HepG2 (cell line): ENCODE results near the gene TCF19. TPM values are rescaled to one million over a fixed set of nuclear protein-coding genes. Genes with fewer than 3 reads are reported as not detected.

Experiments
- AHDC1 ChIP-seq: sonication (generic); formaldehyde crosslinking; IDR thresholded peaks from 2 replicates; pipeline ENCODE4 v1.5.1; 2020; ENCODE audit warnings: mild to moderate bottlenecking, missing genetic modification reagents, borderline replicate concordance
- CTCF ChIP-seq: sonication (generic); formaldehyde crosslinking; IDR thresholded peaks from 2 replicates; pipeline ENCODE4 v1.5.0; 2020; ENCODE audit warnings: mild to moderate bottlenecking, missing genetic modification reagents, moderate library complexity
- GATAD2A ChIP-seq: IDR thresholded peaks from 2 replicates; pipeline ENCODE4 v1.6.1; 2016
- GLMP ChIP-seq: sonication (generic); formaldehyde crosslinking; IDR thresholded peaks from 2 replicates; pipeline ENCODE4 v1.9.0; 2021; ENCODE audit warnings: missing genetic modification reagents, mild to moderate bottlenecking, borderline replicate concordance
- KDM5B ChIP-seq: sonication (generic); formaldehyde crosslinking; IDR thresholded peaks from 2 replicates; pipeline ENCODE4 v1.4.0; 2020; ENCODE audit warnings: missing genetic modification reagents, mild to moderate bottlenecking, borderline replicate concordance
- KLF11 ChIP-seq: IDR thresholded peaks from 2 replicates; pipeline ENCODE4 v1.6.1; 2016; ENCODE audit warnings: missing compliant biosample characterization
- KLF13 ChIP-seq: sonication (generic); formaldehyde crosslinking; IDR thresholded peaks from 2 replicates; pipeline ENCODE4 v1.4.0; 2020; ENCODE audit warnings: mild to moderate bottlenecking, missing genetic modification reagents
- MIER3 ChIP-seq: IDR thresholded peaks from 2 replicates; pipeline ENCODE4 v1.6.1; 2016; ENCODE audit warnings: missing compliant biosample characterization, borderline replicate concordance
- NFIC ChIP-seq: IDR thresholded peaks from 2 replicates; pipeline ENCODE4 v1.6.1; 2012; ENCODE audit warnings: mild to moderate bottlenecking, low read length, inconsistent platforms
- POGK ChIP-seq: sonication (generic); formaldehyde crosslinking; conservative IDR thresholded peaks from 2 replicates; pipeline ENCODE4 v1.8.0; 2022; ENCODE audit warnings: mild to moderate bottlenecking, moderate library complexity, missing genetic modification reagents
- ZFP36 ChIP-seq: fragments of 150-350 bp; IDR thresholded peaks from 2 replicates; pipeline ENCODE4 v1.6.1; 2018; ENCODE audit warnings: borderline replicate concordance, low read length, low read depth; ENCODE audit not compliant: partially characterized antibody
- ZNF484 ChIP-seq: sonication (generic); formaldehyde crosslinking; IDR thresholded peaks from 2 replicates; pipeline ENCODE4 v1.5.1; 2020; ENCODE audit warnings: mild to moderate bottlenecking, low read depth, missing genetic modification reagents, borderline replicate concordance
- ZNF501 ChIP-seq: sonication (generic); formaldehyde crosslinking; IDR thresholded peaks from 2 replicates; pipeline ENCODE4 v1.5.1; 2020; ENCODE audit warnings: mild to moderate bottlenecking, moderate library complexity, missing genetic modification reagents
- ZNF563 ChIP-seq: sonication (generic); formaldehyde crosslinking; IDR thresholded peaks from 2 replicates; pipeline ENCODE4 v1.8.0; 2022; ENCODE audit warnings: mild to moderate bottlenecking, moderate library complexity, missing genetic modification reagents
- ZNF691 ChIP-seq: sonication (generic); formaldehyde crosslinking; IDR thresholded peaks from 2 replicates; pipeline ENCODE4 v1.4.0; 2020; ENCODE audit warnings: missing genetic modification reagents, low read depth, mild to moderate bottlenecking, borderline replicate concordance
- ZNF773 ChIP-seq: sonication (generic); formaldehyde crosslinking; IDR thresholded peaks from 2 replicates; pipeline ENCODE4 v1.4.0; 2020; ENCODE audit warnings: missing genetic modification reagents, borderline replicate concordance
- polyA plus RNA-seq, 8 experiments: library from polyadenylated mRNA; depleted of rRNA in 3 of 8; stranded (reverse) in 7 of 8; unstranded in 1 of 8; fragments of >200 nt; fragmentation: Illumina TruSeq in 4 of 8; extraction: Trizol in 4 of 8; gene quantifications; 2 replicates each; pipeline versions ENCODE4 v1.2.1 to v1.2.3, GENCODE V29; 2011 to 2016; ENCODE audit warnings: low read depth in 4 of 8, missing spikeins in 1 of 8, mixed read lengths in 1 of 8; ENCODE audit not compliant: insufficient read depth in 1 of 8
- total RNA-seq, 5 experiments: library from RNA; depleted of rRNA; stranded (reverse); fragments of >200 nt; fragmentation: Illumina TruSeq; extraction: Trizol; gene quantifications; 2 replicates each; pipeline ENCODE4 v1.2.3, GENCODE V29; 2016; ENCODE audit warnings: low read depth in 1 of 5

TCF19 gene
- total and polyA plus RNA-seq, 2 of the 13 experiments (the other 11 are each of a cell fraction or from before 2014, with no cell fraction given) = 4.9 to 22.2 TPM

- TF ChIP-seq ZFP36 = no peak
- TF ChIP-seq ZNF563 (CRISPR knock-in tag) = no peak
- no peak for TF ChIP-seq MIER3 (CRISPR knock-in tag)
- TF ChIP-seq ZNF484 (CRISPR knock-in tag) = no peak
- TF ChIP-seq NFIC = no peak
- no peak for TF ChIP-seq GATAD2A (CRISPR knock-in tag)
- TF ChIP-seq ZNF773 (CRISPR knock-in tag) = 0 out of 2 replicates have a peak, but pooled peaks have one; percentile 59
- TF ChIP-seq ZNF501 = no peak
- no peak for TF ChIP-seq AHDC1 (CRISPR knock-in tag)
- TF ChIP-seq KLF13 (CRISPR knock-in tag) = no peak
- TF ChIP-seq POGK (CRISPR knock-in tag) = 0 out of 2 replicates have a peak, but pooled peaks have one; percentile 23
- TF ChIP-seq KLF11 = no peak
- peak; percentile 55 for TF ChIP-seq CTCF (CRISPR knock-in tag)
- no peak for TF ChIP-seq ZNF691
- no peak for TF ChIP-seq GLMP (CRISPR knock-in tag)
- no peak for TF ChIP-seq KDM5B (CRISPR knock-in tag)
Observed at GRCh38 chr6:31158863-31159855, 770 bp downstream of the TCF19 start (continued).
